Right lobe of liver (tissue), 4 donors: ENCODE results near the gene MYPOP.

Experiments
- POLR2A ChIP-seq: fragments of 450-650 bp; IDR thresholded peaks from one replicate; pipeline ENCODE4 v1.6.1; 2017; ENCODE audit warnings: antibody characterized with exemption, mild to moderate bottlenecking
- TF ChIP-seq, protein P1 (sequence below), 4 donors: fragments of 200-600 bp in 3 of 4; fragments of 450-650 bp in 1 of 4; IDR thresholded peaks; one replicate each; pipeline versions ENCODE4 v1.5.1 to v1.8.0; 2016 to 2022; ENCODE audit warnings: antibody characterized with exemption in 4 of 4, mild to moderate bottlenecking in 2 of 4
- donor health status: DM: no; HTN: no; CAD: no.
- donor health status: DM: no; HTN: no; CAD: no.
- donor health status: DM: no; HTN: yes; CAD: no.

DNA sequence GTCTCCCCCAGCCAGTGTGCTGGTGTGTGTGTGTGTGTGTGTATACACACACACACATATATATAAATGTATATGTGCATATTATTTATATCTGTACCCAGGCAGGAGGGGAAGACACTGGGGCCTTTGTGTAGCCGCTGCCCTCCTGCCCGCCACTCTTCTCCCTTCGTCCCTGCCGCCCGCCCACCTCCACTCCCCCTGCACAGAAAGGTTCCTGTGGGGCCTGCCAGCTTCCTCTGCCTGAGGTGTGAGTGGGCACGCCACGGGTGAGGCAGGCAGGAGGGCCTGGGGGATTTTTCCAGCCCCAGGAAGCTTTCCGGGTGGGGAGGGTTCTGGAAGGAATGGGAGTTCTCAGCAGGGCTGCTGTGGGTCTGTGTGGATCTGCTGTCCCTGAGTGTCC, 23.4 kb downstream of the MYPOP start:
- TF ChIP-seq POLR2A: no peak
- TF ChIP-seq, protein P1, sequence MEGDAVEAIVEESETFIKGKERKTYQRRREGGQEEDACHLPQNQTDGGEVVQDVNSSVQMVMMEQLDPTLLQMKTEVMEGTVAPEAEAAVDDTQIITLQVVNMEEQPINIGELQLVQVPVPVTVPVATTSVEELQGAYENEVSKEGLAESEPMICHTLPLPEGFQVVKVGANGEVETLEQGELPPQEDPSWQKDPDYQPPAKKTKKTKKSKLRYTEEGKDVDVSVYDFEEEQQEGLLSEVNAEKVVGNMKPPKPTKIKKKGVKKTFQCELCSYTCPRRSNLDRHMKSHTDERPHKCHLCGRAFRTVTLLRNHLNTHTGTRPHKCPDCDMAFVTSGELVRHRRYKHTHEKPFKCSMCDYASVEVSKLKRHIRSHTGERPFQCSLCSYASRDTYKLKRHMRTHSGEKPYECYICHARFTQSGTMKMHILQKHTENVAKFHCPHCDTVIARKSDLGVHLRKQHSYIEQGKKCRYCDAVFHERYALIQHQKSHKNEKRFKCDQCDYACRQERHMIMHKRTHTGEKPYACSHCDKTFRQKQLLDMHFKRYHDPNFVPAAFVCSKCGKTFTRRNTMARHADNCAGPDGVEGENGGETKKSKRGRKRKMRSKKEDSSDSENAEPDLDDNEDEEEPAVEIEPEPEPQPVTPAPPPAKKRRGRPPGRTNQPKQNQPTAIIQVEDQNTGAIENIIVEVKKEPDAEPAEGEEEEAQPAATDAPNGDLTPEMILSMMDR (IDR thresholded peaks at IDR 0.05): no peak
